HS-5 (cell line): ENCODE data around the gene FNTB.
"Not testable (repeated sequence)": the region's sequence is repeated elsewhere in the genome, so short reads cannot be mapped to it uniquely, and the experiment has no call there.

Experiments used
- DNase-seq: peaks from one replicate; pipeline ENCODE4 v3.0.0-alpha.2; 2012; ENCODE audit warnings: low read depth

The FNTB gene

GRCh38 chr14:65015391-65015790 is 28.7 kb downstream of the FNTB start:
- DNase-seq, result no peak

GRCh38 chr14:65016471-65016870 is 29.8 kb downstream of the FNTB start:
- DNase-seq, result no peak

- DNase-seq, result no peak
Observed at GRCh38 chr14:65019944-65020566, 33.4 kb downstream of the FNTB start.

GRCh38 chr14:65024957-65025356 is 38.3 kb downstream of the FNTB start:
- DNase-seq, result no peak

GRCh38 chr14:65025818-65026217 is 39.1 kb downstream of the FNTB start:
- no peak for DNase-seq

- no peak for DNase-seq
Observed at GRCh38 chr14:65026526-65026925, 39.8 kb downstream of the FNTB start.

- DNase-seq, result no peak
Observed at GRCh38 chr14:65027127-65027799, 40.6 kb downstream of the FNTB start.

GRCh38 chr14:65028937-65029336 is 42.2 kb downstream of the FNTB start:
- no peak for DNase-seq

- DNase-seq, result not testable (repeated sequence)
Observed at GRCh38 chr14:65031321-65031720, 44.6 kb downstream of the FNTB start.

- DNase-seq, result no peak
Observed at GRCh38 chr14:65032319-65032718, 45.6 kb downstream of the FNTB start.

GRCh38 chr14:65033181-65033580 is 46.5 kb downstream of the FNTB start:
- DNase-seq, result no peak

GRCh38 chr14:65034021-65034420 is 47.3 kb downstream of the FNTB start:
- DNase-seq, result no peak

- no peak for DNase-seq
Observed at GRCh38 chr14:65035049-65035448, 48.4 kb downstream of the FNTB start.

GRCh38 chr14:65038966-65039365 is 52.3 kb downstream of the FNTB start:
- no peak for DNase-seq

GRCh38 chr14:65040666-65041433 is 54.2 kb downstream of the FNTB start:
- no peak for DNase-seq

GRCh38 chr14:65041434-65041915 is 54.8 kb downstream of the FNTB start:
- DNase-seq, result no peak

- no peak for DNase-seq
Observed at GRCh38 chr14:65042296-65042695, 55.6 kb downstream of the FNTB start.

- no peak for DNase-seq
Observed at GRCh38 chr14:65042731-65043372, 56.2 kb downstream of the FNTB start.

GRCh38 chr14:65043893-65044595 is 57.3 kb downstream of the FNTB start:
- DNase-seq, result no peak

GRCh38 chr14:65044596-65044959 is 57.9 kb downstream of the FNTB start:
- no peak for DNase-seq

- DNase-seq, result no peak
Observed at GRCh38 chr14:65045006-65045405, 58.3 kb downstream of the FNTB start.

GRCh38 chr14:65045709-65046108 is 59.0 kb downstream of the FNTB start:
- DNase-seq, result no peak
